Naive thymus-derived CD4-positive, alpha-beta T cell (primary cell): ENCODE results near the gene CA6. TPM values are rescaled to one million over a fixed set of nuclear protein-coding genes. Genes with fewer than 3 reads are reported as not detected.
"Not testable (repeated sequence)": the region's sequence is repeated elsewhere in the genome, so short reads cannot be mapped to it uniquely, and the experiment has no call there.

Experiments
- ATAC-seq: fragments of 150-1000 bp; cut with Tn5 transposase; 2 replicates; pipeline ENCODE4 v1.10.0; 2021; ENCODE audit warnings: mild to moderate bottlenecking, moderate library complexity
- CTCF ChIA-PET: fragments of 350-600 bp; sonication (Branson Sonifier 250); formaldehyde crosslinking; loops from one replicate; lab custom pipeline; 2021; ENCODE audit warnings: antibody characterized with exemption; lab: Charles Lee
- POLR2A ChIA-PET: fragments of 350-600 bp; sonication (Branson Sonifier 250); formaldehyde crosslinking; loops from one replicate; lab custom pipeline; 2021; ENCODE audit warnings: antibody characterized with exemption, inconsistent platforms; lab: Charles Lee
- DNase-seq, 9 donors: peaks; one replicate each; pipeline versions ENCODE4 v3.0.0 to v3.0.0-alpha.2; 2020 to 2022; ENCODE audit warnings: mixed read lengths in 1 of 9
- H3K27ac ChIP-seq: one replicate; pipeline ENCODE4 v1.7.0; 2013; ENCODE audit warnings: mild to moderate bottlenecking, low read depth, low read length, moderate library complexity
- H3K27me3 ChIP-seq, 2 donors: one replicate each; pipeline ENCODE4 v1.7.0; 2013; ENCODE audit warnings: low read length in 2 of 2, mild to moderate bottlenecking in 2 of 2, moderate library complexity in 2 of 2; ENCODE audit not compliant: control insufficient read depth in 2 of 2, insufficient read depth in 2 of 2
- H3K36me3 ChIP-seq, 3 experiments: 1 replicate in 2 of 3; 2 replicates in 1 of 3; pipeline ENCODE4 v1.7.0; 2013; ENCODE audit warnings: low read length in 3 of 3, mild to moderate bottlenecking in 3 of 3, moderate library complexity in 1 of 3; ENCODE audit not compliant: insufficient read depth in 3 of 3, control insufficient read depth in 2 of 3
- H3K4me1 ChIP-seq, 2 donors: one replicate each; pipeline ENCODE4 v1.7.0; 2013; ENCODE audit warnings: low read length in 2 of 2, mild to moderate bottlenecking in 2 of 2, moderate library complexity in 1 of 2; ENCODE audit not compliant: control insufficient read depth in 2 of 2, insufficient read depth in 2 of 2
- H3K4me3 ChIP-seq: 2 replicates; pipeline ENCODE4 v1.7.0; 2013; ENCODE audit warnings: mild to moderate bottlenecking, low read length
- H3K9me3 ChIP-seq, 3 experiments: 1 replicate in 2 of 3; 2 replicates in 1 of 3; pipeline ENCODE4 v1.7.0; 2013; ENCODE audit warnings: low read length in 3 of 3; ENCODE audit not compliant: control insufficient read depth in 2 of 3
- H3K27ac Mint-ChIP-seq, 9 donors: one replicate each; pipeline ENCODE4 v1.8.0; 2020 to 2022; ENCODE audit warnings: mixed read lengths in 9 of 9, mild to moderate bottlenecking in 8 of 9, moderate library complexity in 5 of 9, inconsistent platforms in 2 of 9
- H3K27me3 Mint-ChIP-seq, 5 donors: one replicate each; pipeline ENCODE4 v1.8.0; 2021 to 2022; ENCODE audit warnings: mixed read lengths in 5 of 5, mild to moderate bottlenecking in 1 of 5
- H3K36me3 Mint-ChIP-seq, 5 donors: one replicate each; pipeline ENCODE4 v1.8.0; 2020 to 2022; ENCODE audit warnings: mixed read lengths in 5 of 5, mild to moderate bottlenecking in 3 of 5, inconsistent platforms in 1 of 5
- H3K4me1 Mint-ChIP-seq, 7 donors: one replicate each; pipeline ENCODE4 v1.8.0; 2020 to 2022; ENCODE audit warnings: mixed read lengths in 7 of 7, mild to moderate bottlenecking in 3 of 7, inconsistent platforms in 1 of 7
- H3K4me3 Mint-ChIP-seq, 10 donors: one replicate each; pipeline ENCODE4 v1.8.0; 2020 to 2022; ENCODE audit warnings: mild to moderate bottlenecking in 10 of 10, mixed read lengths in 10 of 10, moderate library complexity in 6 of 10, inconsistent platforms in 2 of 10
- H3K9me3 Mint-ChIP-seq, 11 donors: one replicate each; pipeline ENCODE4 v1.8.0; 2020 to 2022; ENCODE audit warnings: mixed read lengths in 11 of 11, mild to moderate bottlenecking in 4 of 11, inconsistent platforms in 1 of 11, moderate library complexity in 1 of 11
- intact Hi-C, 2 donors: fragments of 100-400 bp; cut with micrococcal nuclease; formaldehyde crosslinking; loops; one replicate each; pipeline ENCODE4 v1.15.1; 2023
- polyA plus RNA-seq, 2 donors: library from polyadenylated mRNA; unstranded; fragments of 300-500 nt; fragmentation: Illumina TruSeq; gene quantifications; one replicate each; pipeline ENCODE4 v1.2.3, GENCODE V29; 2021
- total RNA-seq, 6 experiments: library from RNA in 5 of 6; stranded (reverse) in 5 of 6; gene quantifications; 1 replicate in 5 of 6; 2 replicates in 1 of 6; pipeline ENCODE4 v1.2.3 and lab custom pipeline; 2021 to 2026

The CA6 gene
- total and polyA plus RNA-seq, 7 experiments from 2014 or later, result 0.49 to 9.3 (median 2.2) TPM

DNA sequence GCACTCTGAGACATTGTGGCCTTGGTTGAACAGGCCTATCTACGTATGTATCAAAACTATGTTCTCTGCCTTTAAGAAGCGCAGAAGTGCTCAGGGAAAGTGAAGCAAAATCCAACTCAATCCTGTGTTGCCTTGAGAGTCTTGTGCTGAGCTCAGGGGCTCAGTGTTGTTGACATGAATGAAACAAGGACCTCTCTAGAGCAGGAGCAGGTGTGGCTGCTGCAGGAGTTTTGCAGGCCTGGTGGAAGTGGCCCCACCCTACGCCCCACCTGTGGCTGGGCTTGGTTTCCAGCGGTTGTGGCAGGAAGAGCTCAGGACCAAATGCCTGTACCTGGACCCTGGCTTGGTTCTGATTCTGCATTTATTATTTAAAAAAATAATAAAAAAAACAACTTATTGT is 20.9 kb downstream of the CA6 start:
- POLR2A ChIA-PET, result interaction anchor here (1.1 to 6.8 kb wide), 7 partner anchors 8 to 46 kb away, joined by 3 to 100 read pairs (median 15); no protein-coding TSS in a partner anchor
- H3K36me3 ChIP-seq, result peaks cover 0 to 5% (median 0%) of the 10 kb centered on the region in 3 experiments
- H3K4me3 ChIP-seq, result no peak overlapping the region
- H3K4me1 ChIP-seq, result peaks cover 8 to 51% of the 10 kb centered on the region in 2 donors
- Mint-ChIP-seq H3K27me3 (no peaks in the 10 kb centered on the region), H3K9me3 (peaks cover 0 to 3% (median 0%) of the 10 kb centered on the region in 11 donors), H3K27ac (peak overlapping the region; percentile 79 to 99 (median 91)), H3K36me3 (peaks cover 19 to 72% (median 29%) of the 10 kb centered on the region in 5 donors), H3K4me1 (peaks cover 49 to 79% (median 72%) of the 10 kb centered on the region in 7 donors), H3K4me3 (peak overlapping the region; percentile 72 to 100 (median 94))
- CTCF ChIA-PET, result interaction anchor here (1.2 to 2.1 kb wide), 3 partner anchors 20 to 48 kb away, joined by 4 to 8 read pairs (median 6); no protein-coding TSS in a partner anchor
- DNase-seq (no peak), ATAC-seq (no peak)
- peak overlapping the region; percentile 87 for H3K27ac ChIP-seq
- no peaks in the 10 kb centered on the region for H3K9me3 ChIP-seq
- no peaks in the 10 kb centered on the region for H3K27me3 ChIP-seq
- intact Hi-C loops, result loop anchor here in 1 of 2 donors (2.0 kb wide), 1 partner anchor 48 kb away; no protein-coding TSS in a partner anchor

DNA sequence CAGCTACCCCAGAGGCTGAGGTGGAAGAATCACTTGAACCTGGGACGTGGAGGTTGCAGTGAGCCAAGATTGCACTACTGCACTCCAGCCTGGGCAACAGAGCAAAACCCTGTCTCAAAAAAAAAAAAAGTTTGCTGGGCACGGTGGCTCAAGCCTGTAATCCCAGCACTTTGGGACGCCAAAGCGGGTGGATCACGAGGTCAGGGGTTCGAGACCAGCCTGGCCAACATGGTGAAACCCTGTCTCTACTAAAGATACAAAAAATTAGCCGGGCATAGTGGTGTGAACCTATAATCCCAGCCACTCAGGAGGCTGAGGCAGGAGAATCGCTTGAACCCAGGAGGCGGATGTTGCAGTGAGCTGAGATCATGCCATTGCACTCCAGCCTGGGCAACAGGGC is 23.2 kb downstream of the CA6 start:
- ATAC-seq, DNase-seq, intact Hi-C loops, H3K36me3 ChIP-seq, H3K9me3 Mint-ChIP-seq, H3K27me3 ChIP-seq, H3K9me3 ChIP-seq, H3K27me3 Mint-ChIP-seq: not testable (repeated sequence)
- H3K4me1 ChIP-seq, result peaks cover 7 to 39% of the 10 kb centered on the region in 2 donors
- Mint-ChIP-seq H3K36me3 (peaks cover 19 to 52% (median 26%) of the 10 kb centered on the region in 5 donors), H3K27ac (peak overlapping the region; percentile 89 to 99 (median 98)), H3K4me1 (peaks cover 47 to 77% (median 68%) of the 10 kb centered on the region in 7 donors), H3K4me3 (peak overlapping the region; percentile 94 to 100 (median 100))
- ChIA-PET POLR2A (interaction anchor here (0.6 to 6.8 kb wide), 8 partner anchors 12 to 1157 kb away, joined by 3 to 100 read pairs (median 4); no protein-coding TSS in a partner anchor), CTCF (interaction anchor here (0.9 to 2.1 kb wide), 3 partner anchors 19 to 36 kb away, joined by 3 to 8 read pairs (median 6); no protein-coding TSS in a partner anchor)
- peak overlapping the region; percentile 87 for H3K27ac ChIP-seq
- peak overlapping the region; percentile 59 for H3K4me3 ChIP-seq

DNA sequence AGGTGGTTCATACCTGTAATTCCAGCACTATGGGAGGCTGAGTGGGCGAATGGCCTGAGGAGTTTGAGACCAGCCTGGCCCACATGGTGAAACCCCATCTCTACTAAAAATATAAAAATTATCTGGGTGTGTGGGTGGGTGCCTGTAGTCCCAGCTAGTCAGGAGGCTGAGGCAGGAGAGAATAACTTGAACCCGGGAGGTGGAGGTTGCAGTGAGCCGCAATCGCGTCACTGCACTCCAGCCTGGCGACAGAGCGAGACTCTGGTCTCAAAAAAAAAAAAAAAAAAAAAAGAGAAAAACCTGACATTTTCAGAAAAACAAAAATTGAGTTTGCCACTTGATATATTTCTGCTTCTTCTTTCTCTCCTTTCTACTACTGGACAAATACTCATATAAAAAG is 24.3 kb downstream of the CA6 start:
- Mint-ChIP-seq H3K27ac (peak overlapping the region; percentile 89 to 99 (median 98)), H3K4me1 (peaks cover 38 to 70% (median 57%) of the 10 kb centered on the region in 7 donors), H3K36me3 (peaks cover 12 to 42% (median 19%) of the 10 kb centered on the region in 5 donors), H3K4me3 (peak overlapping the region; percentile 94 to 100 (median 100)), H3K27me3 (no peaks in the 10 kb centered on the region), H3K9me3 (peaks cover 0 to 3% (median 0%) of the 10 kb centered on the region in 11 donors)
- ATAC-seq, result no peak
- intact Hi-C loops, result loop anchor here (1.0 to 10.0 kb wide), 5 partner anchors 33 to 1185 kb away; partner anchors contain the start of genes ENO1 (in 2 of the 2) and PER3 (in 1 of the 2)
- peak in 7 of 9 donors; percentile 47 to 72 (median 57) for DNase-seq
- CTCF ChIA-PET, result interaction anchor here (1.0 to 3.1 kb wide), 5 partner anchors 17 to 50 kb away, joined by 3 to 24 read pairs (median 5); no protein-coding TSS in a partner anchor
- peaks cover 7 to 31% of the 10 kb centered on the region in 2 donors for H3K4me1 ChIP-seq
- no peaks in the 10 kb centered on the region for H3K9me3 ChIP-seq
- POLR2A ChIA-PET, result interaction anchor here (0.7 to 6.8 kb wide), 15 partner anchors 11 to 93 kb away, joined by 3 to 100 read pairs (median 11); partner anchors contain the start of genes CA6 and ENO1
- no peaks in the 10 kb centered on the region for H3K36me3 ChIP-seq
- H3K27me3 ChIP-seq, result no peaks in the 10 kb centered on the region
- peak overlapping the region; percentile 87 for H3K27ac ChIP-seq
- peak overlapping the region; percentile 59 for H3K4me3 ChIP-seq

DNA sequence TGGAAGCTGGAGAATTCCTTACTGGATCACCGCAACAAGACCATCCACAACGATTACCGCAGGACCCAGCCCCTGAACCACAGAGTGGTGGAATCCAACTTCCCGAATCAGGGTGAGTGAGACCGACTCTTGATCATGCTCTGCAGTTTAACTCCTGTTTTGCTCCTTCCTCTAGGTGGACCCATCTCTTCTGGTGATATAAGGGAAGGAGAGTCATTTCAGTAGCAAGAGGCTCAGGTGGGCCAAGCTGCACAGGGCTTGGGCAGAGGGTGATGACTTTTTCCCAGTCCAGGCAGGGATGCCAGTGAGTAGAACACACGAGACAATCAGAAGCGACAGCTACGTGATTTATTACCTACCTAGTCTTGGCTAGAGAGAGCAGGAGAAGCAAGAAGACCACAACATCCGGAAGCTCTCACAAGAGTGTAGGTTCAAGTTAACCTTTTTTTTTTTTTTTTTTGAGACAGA is 25.2 kb downstream of the CA6 start:
- ChIA-PET CTCF (interaction anchor here (0.6 to 3.1 kb wide), 12 partner anchors 16 to 1310 kb away, joined by 3 to 24 read pairs (median 4); no protein-coding TSS in a partner anchor), POLR2A (interaction anchor here (0.7 to 6.8 kb wide), 18 partner anchors 9 to 94 kb away, joined by 3 to 100 read pairs (median 8); partner anchors contain the start of genes CA6 and ENO1)
- intact Hi-C loops, result loop anchor here (1.0 to 10.0 kb wide), 12 partner anchors 8 to 1186 kb away; partner anchors contain the start of genes ENO1 (in 2 of the 2) and PER3 (in 1 of the 2)
- Mint-ChIP-seq H3K9me3 (peaks cover 0 to 3% (median 0%) of the 10 kb centered on the region in 11 donors), H3K27ac (peak overlapping the region; percentile 89 to 99 (median 98)), H3K4me1 (peaks cover 34 to 60% (median 52%) of the 10 kb centered on the region in 7 donors), H3K4me3 (peak overlapping the region; percentile 94 to 100 (median 100)), H3K36me3 (peaks cover 8 to 34% (median 14%) of the 10 kb centered on the region in 5 donors), H3K27me3 (no peaks in the 10 kb centered on the region)
- peak in 8 of 9 donors; percentile 59 to 84 (median 76) for DNase-seq
- Histone ChIP-seq H3K4me3 (peak overlapping the region; percentile 59), H3K27me3 (no peaks in the 10 kb centered on the region), H3K4me1 (peaks cover 7 to 22% of the 10 kb centered on the region in 2 donors), H3K9me3 (no peaks in the 10 kb centered on the region), H3K36me3 (no peaks in the 10 kb centered on the region), H3K27ac (peak overlapping the region; percentile 87)
- peak; percentile 91 for ATAC-seq

DNA sequence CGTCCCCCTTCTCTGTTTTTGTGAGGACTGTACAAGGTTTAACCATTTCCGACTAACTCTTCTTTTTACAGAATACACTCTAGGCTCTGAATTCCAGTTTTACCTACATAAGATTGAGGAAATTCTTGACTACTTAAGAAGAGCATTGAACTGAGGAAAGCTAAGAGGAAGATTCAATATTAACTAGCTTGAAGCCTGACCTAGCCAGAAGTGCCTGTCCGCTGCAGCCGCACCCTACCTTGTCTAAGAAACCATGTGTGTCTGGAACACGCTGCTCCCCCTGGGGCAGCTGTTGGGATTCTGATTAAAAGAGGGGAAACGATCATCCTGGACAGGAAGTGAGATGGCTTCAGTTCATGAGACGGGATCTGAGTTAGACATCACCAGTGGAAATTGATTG is 28.9 kb downstream of the CA6 start:
- peaks cover 0 to 2% (median 0%) of the 10 kb centered on the region in 11 donors for H3K9me3 Mint-ChIP-seq
- peak overlapping the region in 1 of 9 donors; percentile 65 for H3K27ac Mint-ChIP-seq
- peaks cover 0 to 4% (median 0%) of the 10 kb centered on the region in 5 donors for H3K27me3 Mint-ChIP-seq
- Histone ChIP-seq H3K36me3 (no peaks in the 10 kb centered on the region), H3K4me1 (peaks cover 7 to 9% of the 10 kb centered on the region in 2 donors), H3K4me3 (no peak overlapping the region), H3K27me3 (no peaks in the 10 kb centered on the region), H3K9me3 (no peaks in the 10 kb centered on the region), H3K27ac (no peak overlapping the region)
- DNase-seq (no peak), ATAC-seq (no peak)
- no peak overlapping the region for H3K4me3 Mint-ChIP-seq
- peaks cover 0 to 12% (median 2%) of the 10 kb centered on the region in 5 donors for H3K36me3 Mint-ChIP-seq
- intact Hi-C loops, result loop anchor here (5.0 to 10.0 kb wide), 2 partner anchors 37 to 1190 kb away; partner anchors contain the start of gene PER3 (in 1 of the 2)
- ChIA-PET CTCF (interaction anchor here (1.3 to 1.6 kb wide), 3 partner anchors 9 to 15 kb away, joined by 3 to 5 read pairs (median 4); no protein-coding TSS in a partner anchor), POLR2A (interaction anchor here (0.9 kb wide), 1 partner anchor 10 kb away, joined by 3 read pairs; no protein-coding TSS in a partner anchor)
- peaks cover 15 to 32% (median 24%) of the 10 kb centered on the region in 7 donors for H3K4me1 Mint-ChIP-seq

DNA sequence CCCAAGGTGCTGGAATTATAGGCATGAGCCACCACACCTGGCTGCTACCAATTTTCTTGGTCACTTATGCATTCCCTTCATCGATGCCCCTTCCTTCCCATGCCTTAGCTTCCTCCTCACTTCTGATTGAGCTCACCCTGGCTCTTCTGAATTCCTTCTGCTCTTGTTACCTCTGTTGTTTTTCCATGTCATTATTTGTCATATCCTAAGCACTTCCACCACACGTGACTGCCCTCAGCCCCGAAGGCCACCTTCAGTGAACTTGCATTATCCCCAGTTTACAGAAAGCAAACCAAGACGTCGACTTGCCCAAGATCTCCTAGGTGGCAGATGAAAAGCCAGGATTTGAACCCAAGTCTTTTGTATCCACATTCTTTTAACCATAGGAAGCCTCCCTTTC is 30.7 kb downstream of the CA6 start:
- H3K27me3 Mint-ChIP-seq, result peaks cover 0 to 4% (median 0%) of the 10 kb centered on the region in 5 donors
- Histone ChIP-seq H3K4me1 (peaks cover 6 to 8% of the 10 kb centered on the region in 2 donors), H3K4me3 (no peak overlapping the region), H3K36me3 (no peaks in the 10 kb centered on the region), H3K9me3 (no peaks in the 10 kb centered on the region), H3K27me3 (no peaks in the 10 kb centered on the region), H3K27ac (no peak overlapping the region)
- intact Hi-C loops, result loop anchor here in 1 of 2 donors (10.0 kb wide), 1 partner anchor 1192 kb away; the partner anchor contains the start of gene PER3
- no peak for ATAC-seq
- peaks cover 13 to 26% (median 16%) of the 10 kb centered on the region in 7 donors for H3K4me1 Mint-ChIP-seq
- peaks cover 0 to 2% (median 0%) of the 10 kb centered on the region in 11 donors for H3K9me3 Mint-ChIP-seq
- ChIA-PET POLR2A (interaction anchor here (0.6 to 1.6 kb wide), 3 partner anchors 9 to 29 kb away, joined by 3 to 5 read pairs (median 5); no protein-coding TSS in a partner anchor), CTCF (interaction anchor here (0.6 kb wide), 1 partner anchor 1974 kb away, joined by 3 read pairs; no protein-coding TSS in a partner anchor)
- H3K4me3 Mint-ChIP-seq, result no peak overlapping the region
- peak overlapping the region in 2 of 9 donors; percentile 9 to 65 for H3K27ac Mint-ChIP-seq
- peaks cover 0 to 8% (median 0%) of the 10 kb centered on the region in 5 donors for H3K36me3 Mint-ChIP-seq
- DNase-seq, result no peak
